Upper lobe of left lung (tissue), 6 donors: ENCODE results near the gene DNHD1. TPM values are rescaled to one million over a fixed set of nuclear protein-coding genes. Genes with fewer than 3 reads are reported as not detected.

Experiments used
- ATAC-seq, 2 donors: fragments of 200-7000 bp; cut with Tn5 transposase; one replicate each; pipeline ENCODE4 v1.9.1; 2022; ENCODE audit warnings: mild to moderate bottlenecking in 2 of 2, moderate library complexity in 2 of 2; ENCODE audit not compliant: low FRiP score in 2 of 2
- DNase-seq, 2 donors: peaks; one replicate each; pipeline ENCODE4 v3.0.0-alpha.2; 2019 to 2020
- H3K27ac ChIP-seq, 4 donors: fragments of 200-600 bp; sonication (generic); one replicate each; pipeline ENCODE4 v1.5.1; 2016 to 2019
- H3K27me3 ChIP-seq, 4 donors: fragments of 200-600 bp; sonication (generic); one replicate each; pipeline ENCODE4 v1.5.1; 2017 to 2019
- H3K36me3 ChIP-seq, 4 donors: fragments of 200-600 bp; sonication (generic); one replicate each; pipeline ENCODE4 v1.5.1; 2016 to 2019
- H3K4me1 ChIP-seq, 4 donors: fragments of 200-600 bp; sonication (generic); one replicate each; pipeline ENCODE4 v1.5.1; 2018 to 2019
- H3K4me3 ChIP-seq, 4 donors: fragments of 200-600 bp; sonication (generic); one replicate each; pipeline ENCODE4 v1.5.1; 2017 to 2019; ENCODE audit warnings: mild to moderate bottlenecking in 2 of 4, moderate library complexity in 1 of 4
- H3K9me3 ChIP-seq, 4 donors: fragments of 200-600 bp; sonication (generic); one replicate each; pipeline ENCODE4 v1.5.1; 2018 to 2019
- EP300 ChIP-seq, 4 donors: sonication (generic); formaldehyde crosslinking; IDR thresholded peaks; one replicate each; pipeline ENCODE4 v1.5.1; 2017; ENCODE audit warnings: antibody characterized with exemption in 4 of 4, control low read depth in 2 of 4
- POLR2A ChIP-seq, 4 donors: fragments of 450-650 bp; IDR thresholded peaks; one replicate each; pipeline ENCODE4 v1.5.1; 2016 to 2017; ENCODE audit warnings: antibody characterized with exemption in 4 of 4, mild to moderate bottlenecking in 2 of 4
- POLR2AphosphoS5 ChIP-seq, 2 donors: sonication (generic); formaldehyde crosslinking; IDR thresholded peaks; one replicate each; pipeline ENCODE4 v1.5.1; 2017; ENCODE audit warnings: antibody characterized with exemption in 2 of 2
- WGBS, 2 donors: methylation state at CpG; one replicate each; pipeline ENCODE4 v1.1.5; 2017 to 2018; 5-methylcytosine and 5-hydroxymethylcytosine counted together
- total RNA-seq, 6 donors: library from RNA; depleted of rRNA in 4 of 6; stranded (reverse); fragments of >200 nt in 4 of 6; gene quantifications; one replicate each; pipeline versions ENCODE4 v1.1.0 to v1.2.1, GENCODE V29; 2016 to 2021
- TF ChIP-seq, protein P1 (sequence below), 6 experiments: fragments of 450-650 bp in 4 of 6; fragments of 200-600 bp in 2 of 6; sonication (generic) in 2 of 6; IDR thresholded peaks; one replicate each; pipeline ENCODE4 v1.5.1; 2016 to 2019; ENCODE audit warnings: antibody characterized with exemption in 6 of 6
- donor health status: DM: no; HTN: no; CAD: no; lungs with moderate emphysema.
- donor health status: DM: no; HTN: yes; CAD: no; lungs with severe emphysema.

DNHD1 gene
- total RNA-seq, 6 donors from 2014 or later, result 10.5 to 79.6 (median 21.6) TPM

DNA sequence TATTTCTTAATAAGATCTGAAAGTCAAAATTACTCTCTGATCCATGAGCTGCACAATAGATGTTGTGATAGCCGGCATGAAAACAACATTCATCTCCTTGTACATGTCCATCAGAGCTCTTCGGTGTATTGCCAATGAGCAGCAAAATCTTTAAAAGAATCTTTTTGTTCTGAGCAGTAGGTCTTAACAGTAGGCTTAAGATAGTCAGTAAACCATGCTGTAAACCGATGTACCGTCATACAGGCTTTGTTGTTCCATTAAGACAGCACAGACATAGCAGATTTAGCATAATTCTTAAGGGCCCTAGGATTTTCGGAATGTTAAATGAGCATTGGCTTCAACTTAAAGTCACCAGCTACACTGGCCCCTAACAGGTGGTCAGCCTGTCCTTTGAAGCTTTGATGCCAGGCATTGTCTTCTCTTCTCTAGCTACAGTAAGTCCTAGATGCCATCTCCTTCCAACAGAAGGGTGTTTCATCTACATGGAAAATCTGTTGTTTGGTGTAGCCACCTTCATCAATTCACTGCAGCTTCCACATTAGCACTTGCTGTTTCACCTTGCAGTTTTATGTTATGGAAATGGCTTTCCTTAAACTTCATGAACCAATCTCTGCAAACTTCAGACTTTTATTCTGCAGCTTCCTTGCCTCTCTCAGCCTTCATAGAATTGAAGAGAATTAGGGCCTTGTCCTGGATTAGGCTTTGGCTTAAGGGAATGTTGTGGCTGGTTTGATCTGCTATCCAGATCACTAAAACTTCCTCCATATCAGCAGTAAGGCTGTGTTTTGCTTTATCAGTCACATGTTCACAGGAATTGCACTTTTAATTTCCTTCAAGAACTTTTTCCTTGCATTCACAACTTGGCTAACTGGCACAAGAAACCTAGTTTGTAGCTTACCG, 78.0 kb downstream of the DNHD1 start:
- H3K4me1 ChIP-seq, result peaks cover 5 to 20% (median 7%) of the 10 kb centered on the region in 4 donors
- no peak overlapping the region for H3K27ac ChIP-seq

DNA sequence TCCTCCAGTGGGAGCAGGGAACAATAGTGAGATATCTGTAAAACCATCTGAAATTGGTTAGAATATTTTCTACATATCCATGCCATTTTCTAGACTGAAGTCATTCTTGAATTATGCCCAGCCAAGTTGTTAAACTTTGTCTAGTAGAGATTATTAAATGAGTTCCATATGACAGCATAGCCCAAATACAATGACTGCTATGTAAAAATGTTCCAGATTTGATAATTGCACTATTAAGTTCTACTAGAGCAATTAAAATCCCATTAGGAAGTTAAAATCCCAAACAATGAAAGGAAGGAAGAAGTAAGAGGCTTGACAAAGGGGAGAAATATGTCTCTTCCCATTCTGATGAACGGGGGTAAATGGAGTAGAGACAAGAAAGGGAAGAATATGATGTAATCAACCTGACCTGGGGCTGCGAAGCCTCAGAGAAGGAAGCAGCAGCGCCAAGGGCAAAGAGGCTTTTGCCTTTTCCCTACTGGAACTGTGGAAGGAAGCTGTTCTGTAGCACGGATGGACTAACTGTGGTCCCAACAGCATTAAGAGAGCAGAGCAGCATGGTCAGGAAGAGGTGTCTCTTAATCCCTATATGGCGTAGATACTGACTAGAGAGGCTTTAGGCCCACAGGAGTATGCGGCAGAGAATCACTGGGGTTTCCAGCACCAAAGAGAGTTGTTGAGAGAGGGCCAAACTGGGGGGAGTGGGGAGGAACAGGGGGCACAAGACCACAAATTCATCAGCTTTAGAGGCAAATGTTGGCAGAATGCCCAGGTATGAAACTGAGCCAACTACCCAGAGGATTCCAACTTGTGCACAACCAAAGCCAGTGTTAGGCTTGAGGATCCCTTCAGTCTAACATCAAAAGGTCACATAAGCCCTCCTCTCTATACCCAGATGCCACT, 79.6 kb downstream of the DNHD1 start:
- Histone ChIP-seq H3K9me3 (no peaks in the 10 kb centered on the region), H3K36me3 (no peaks in the 10 kb centered on the region), H3K27me3 (no peaks in the 10 kb centered on the region), H3K4me1 (peaks cover 5 to 11% (median 7%) of the 10 kb centered on the region in 4 donors), H3K4me3 (no peak overlapping the region), H3K27ac (peak overlapping the region in 3 of 4 donors; percentile 11 to 44 (median 23))
- WGBS, 2 donors, result 40 to 41% methylated on average over 5 of the region's 6 CpGs
- no peak for DNase-seq
- ATAC-seq, result peak in 1 of 2 donors; percentile 72
- TF ChIP-seq POLR2A (IDR thresholded peaks at IDR 0.05) (no peak), EP300 (IDR thresholded peaks at IDR 0.05) (no peak), POLR2AphosphoS5 (IDR thresholded peaks at IDR 0.05) (no peak)
- TF ChIP-seq, protein P1, sequence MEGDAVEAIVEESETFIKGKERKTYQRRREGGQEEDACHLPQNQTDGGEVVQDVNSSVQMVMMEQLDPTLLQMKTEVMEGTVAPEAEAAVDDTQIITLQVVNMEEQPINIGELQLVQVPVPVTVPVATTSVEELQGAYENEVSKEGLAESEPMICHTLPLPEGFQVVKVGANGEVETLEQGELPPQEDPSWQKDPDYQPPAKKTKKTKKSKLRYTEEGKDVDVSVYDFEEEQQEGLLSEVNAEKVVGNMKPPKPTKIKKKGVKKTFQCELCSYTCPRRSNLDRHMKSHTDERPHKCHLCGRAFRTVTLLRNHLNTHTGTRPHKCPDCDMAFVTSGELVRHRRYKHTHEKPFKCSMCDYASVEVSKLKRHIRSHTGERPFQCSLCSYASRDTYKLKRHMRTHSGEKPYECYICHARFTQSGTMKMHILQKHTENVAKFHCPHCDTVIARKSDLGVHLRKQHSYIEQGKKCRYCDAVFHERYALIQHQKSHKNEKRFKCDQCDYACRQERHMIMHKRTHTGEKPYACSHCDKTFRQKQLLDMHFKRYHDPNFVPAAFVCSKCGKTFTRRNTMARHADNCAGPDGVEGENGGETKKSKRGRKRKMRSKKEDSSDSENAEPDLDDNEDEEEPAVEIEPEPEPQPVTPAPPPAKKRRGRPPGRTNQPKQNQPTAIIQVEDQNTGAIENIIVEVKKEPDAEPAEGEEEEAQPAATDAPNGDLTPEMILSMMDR (IDR thresholded peaks at IDR 0.05), result no peak

More for the DNA sequence above, 78.0 kb downstream of the DNHD1 start:
- Histone ChIP-seq H3K36me3 (no peaks in the 10 kb centered on the region), H3K4me3 (no peak overlapping the region), H3K9me3 (no peaks in the 10 kb centered on the region), H3K27me3 (no peaks in the 10 kb centered on the region)
- WGBS, 2 donors, result 93% methylated on average over 6 of the region's 6 CpGs
- ATAC-seq, result no peak
- TF ChIP-seq, protein P1 (IDR thresholded peaks at IDR 0.05), result no peak
- TF ChIP-seq EP300 (IDR thresholded peaks at IDR 0.05) (no peak), POLR2A (IDR thresholded peaks at IDR 0.05) (no peak), POLR2AphosphoS5 (IDR thresholded peaks at IDR 0.05) (no peak)
- no peak for DNase-seq

GRCh38 chr11:6578134-6578533, 81.1 kb downstream of the DNHD1 start:
- ATAC-seq, result no peak
- no peak for DNase-seq
- 80 to 94% methylated on average over 1 of the region's 1 CpG for WGBS, 2 donors
- TF ChIP-seq, protein P1 (IDR thresholded peaks at IDR 0.05), result no peak
- TF ChIP-seq POLR2A (IDR thresholded peaks at IDR 0.05), result no peak
- TF ChIP-seq EP300 (IDR thresholded peaks at IDR 0.05), result no peak
- TF ChIP-seq POLR2AphosphoS5 (IDR thresholded peaks at IDR 0.05), result no peak
- Histone ChIP-seq H3K9me3 (peaks cover 0 to 5% (median 0%) of the 10 kb centered on the region in 4 donors), H3K4me1 (peaks cover 5 to 11% (median 7%) of the 10 kb centered on the region in 4 donors), H3K27ac (no peak overlapping the region), H3K36me3 (no peaks in the 10 kb centered on the region), H3K4me3 (no peak overlapping the region), H3K27me3 (no peaks in the 10 kb centered on the region)

DNA sequence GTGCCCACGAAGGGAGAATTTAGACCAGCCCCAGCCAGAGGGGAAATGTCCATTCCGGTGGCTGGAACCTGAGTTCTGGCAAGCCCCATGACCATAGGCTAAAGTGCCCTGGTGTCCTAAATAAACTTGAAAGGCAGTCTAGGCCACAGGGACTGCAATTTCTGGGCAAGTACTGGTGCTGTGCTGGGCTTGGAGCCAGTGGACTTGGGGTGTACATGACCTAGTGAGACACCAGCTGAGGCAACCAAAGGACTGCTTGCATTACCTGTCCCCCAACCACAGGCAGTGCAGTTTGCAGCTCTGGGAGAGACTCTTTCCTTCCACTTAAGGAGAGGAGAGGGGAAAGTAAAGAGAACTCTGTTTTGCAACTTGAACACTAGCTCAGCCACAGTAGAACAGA, 82.6 kb downstream of the DNHD1 start:
- Histone ChIP-seq H3K27ac (no peak overlapping the region), H3K9me3 (peaks cover 4 to 14% (median 9%) of the 10 kb centered on the region in 4 donors), H3K27me3 (no peaks in the 10 kb centered on the region), H3K36me3 (no peaks in the 10 kb centered on the region), H3K4me1 (peaks cover 5 to 11% (median 7%) of the 10 kb centered on the region in 4 donors), H3K4me3 (no peak overlapping the region)
- ATAC-seq (no peak), DNase-seq (no peak)
- 93 to 100% methylated on average over 2 of the region's 2 CpGs for WGBS, 2 donors
- no peak for TF ChIP-seq POLR2A (IDR thresholded peaks at IDR 0.05)
- TF ChIP-seq EP300 (IDR thresholded peaks at IDR 0.05), result no peak
- TF ChIP-seq POLR2AphosphoS5 (IDR thresholded peaks at IDR 0.05), result no peak
- TF ChIP-seq, protein P1 (IDR thresholded peaks at IDR 0.05), result no peak
